ENCODE data around the gene NDUFAF2.

The NDUFAF2 gene

DNA sequence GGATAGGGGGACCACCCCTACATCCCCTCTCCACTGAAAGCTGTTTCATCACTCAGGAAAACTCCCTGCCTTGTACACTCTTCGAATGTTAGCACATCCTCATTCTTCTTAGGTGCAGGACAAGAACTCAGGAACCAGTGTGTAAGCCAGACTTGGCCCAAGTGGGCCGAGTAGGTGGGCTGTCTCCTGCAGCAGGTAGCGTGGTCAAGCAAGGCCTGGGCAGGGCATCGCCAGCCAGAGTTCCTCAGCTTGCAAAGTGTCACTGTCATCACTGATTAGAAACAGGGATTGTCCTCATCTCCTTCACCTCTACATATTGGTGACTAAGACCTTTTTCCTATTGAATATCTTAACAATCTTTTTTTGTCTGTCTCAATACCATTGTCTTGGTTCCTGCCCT, 194.9 kb downstream of the NDUFAF2 start:
- POLR2A ChIA-PET, result interaction anchor here (0.6 kb wide), 1 partner anchor 25 kb away, joined by 3 read pairs; no protein-coding TSS in a partner anchor
- no peak for DNase-seq (ENCODE audit: low read depth, low spot score)
- TF ChIP-seq, protein P1, sequence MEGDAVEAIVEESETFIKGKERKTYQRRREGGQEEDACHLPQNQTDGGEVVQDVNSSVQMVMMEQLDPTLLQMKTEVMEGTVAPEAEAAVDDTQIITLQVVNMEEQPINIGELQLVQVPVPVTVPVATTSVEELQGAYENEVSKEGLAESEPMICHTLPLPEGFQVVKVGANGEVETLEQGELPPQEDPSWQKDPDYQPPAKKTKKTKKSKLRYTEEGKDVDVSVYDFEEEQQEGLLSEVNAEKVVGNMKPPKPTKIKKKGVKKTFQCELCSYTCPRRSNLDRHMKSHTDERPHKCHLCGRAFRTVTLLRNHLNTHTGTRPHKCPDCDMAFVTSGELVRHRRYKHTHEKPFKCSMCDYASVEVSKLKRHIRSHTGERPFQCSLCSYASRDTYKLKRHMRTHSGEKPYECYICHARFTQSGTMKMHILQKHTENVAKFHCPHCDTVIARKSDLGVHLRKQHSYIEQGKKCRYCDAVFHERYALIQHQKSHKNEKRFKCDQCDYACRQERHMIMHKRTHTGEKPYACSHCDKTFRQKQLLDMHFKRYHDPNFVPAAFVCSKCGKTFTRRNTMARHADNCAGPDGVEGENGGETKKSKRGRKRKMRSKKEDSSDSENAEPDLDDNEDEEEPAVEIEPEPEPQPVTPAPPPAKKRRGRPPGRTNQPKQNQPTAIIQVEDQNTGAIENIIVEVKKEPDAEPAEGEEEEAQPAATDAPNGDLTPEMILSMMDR (IDR thresholded peaks at IDR 0.05; ENCODE audit: insufficient read depth, low read length, missing control alignments), result no peak
- CTCF ChIA-PET, result interaction anchor here (0.8 to 1.4 kb wide), 3 partner anchors 14 to 20 kb away, joined by 3 to 4 read pairs (median 4); no protein-coding TSS in a partner anchor
- no peak overlapping the region for H3K4me3 ChIP-seq (ENCODE audit: low read depth, low read length)

DNA sequence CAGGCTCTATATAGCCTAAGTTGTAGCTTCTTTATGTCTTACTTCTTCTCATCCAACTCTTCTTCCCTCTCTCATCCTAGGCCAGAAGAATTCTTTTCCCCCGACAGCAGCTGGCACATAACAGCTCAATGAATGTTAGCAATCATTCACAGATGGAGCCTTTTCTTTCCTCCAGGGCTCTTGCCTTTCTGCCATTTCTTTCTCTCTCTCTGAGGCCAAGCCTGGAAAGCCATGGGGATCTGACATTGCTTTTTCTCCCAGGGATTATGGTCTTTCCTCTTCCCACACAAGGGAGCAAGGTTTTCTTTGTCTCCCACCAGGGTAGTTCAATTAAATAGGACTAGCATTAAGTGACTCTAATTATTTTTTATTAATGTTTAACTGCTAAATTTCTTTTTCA, 196.8 kb downstream of the NDUFAF2 start:
- ChIA-PET POLR2A (no interaction called here), CTCF (interaction anchor here (0.7 to 1.4 kb wide), 2 partner anchors 9 to 322 kb away, joined by 3 read pairs; no protein-coding TSS in a partner anchor)
- no peak for DNase-seq (ENCODE audit: low read depth, low spot score)
- TF ChIP-seq, protein P1 (IDR thresholded peaks at IDR 0.05; ENCODE audit: insufficient read depth, low read length, missing control alignments), result no peak
- no peak overlapping the region for H3K4me3 ChIP-seq (ENCODE audit: low read depth, low read length)

DNA sequence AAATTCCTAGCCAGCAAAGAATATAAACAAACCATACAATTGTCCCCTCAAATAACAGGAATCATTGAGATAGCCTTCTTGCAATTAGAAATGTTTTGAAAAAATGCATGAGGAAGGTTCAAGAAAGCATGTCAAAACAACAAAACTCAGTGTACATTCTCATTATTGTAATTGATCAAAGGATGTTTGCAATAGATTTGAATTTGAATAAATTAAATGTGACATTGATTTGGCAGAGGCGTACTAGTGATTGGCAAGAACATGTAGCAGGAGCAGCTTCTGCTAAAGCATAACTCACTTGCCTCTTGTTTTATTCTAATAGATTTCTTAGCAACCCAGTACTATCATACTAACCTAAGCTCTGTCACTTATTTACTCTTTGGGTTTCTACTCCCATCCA, 197.4 kb downstream of the NDUFAF2 start:
- TF ChIP-seq, protein P1 (IDR thresholded peaks at IDR 0.05; ENCODE audit: insufficient read depth, low read length, missing control alignments), result no peak
- ChIA-PET POLR2A (no interaction called here), CTCF (interaction anchor here (0.7 to 2.7 kb wide), 3 partner anchors 9 to 321 kb away, joined by 3 to 6 read pairs (median 3); no protein-coding TSS in a partner anchor)

DNA sequence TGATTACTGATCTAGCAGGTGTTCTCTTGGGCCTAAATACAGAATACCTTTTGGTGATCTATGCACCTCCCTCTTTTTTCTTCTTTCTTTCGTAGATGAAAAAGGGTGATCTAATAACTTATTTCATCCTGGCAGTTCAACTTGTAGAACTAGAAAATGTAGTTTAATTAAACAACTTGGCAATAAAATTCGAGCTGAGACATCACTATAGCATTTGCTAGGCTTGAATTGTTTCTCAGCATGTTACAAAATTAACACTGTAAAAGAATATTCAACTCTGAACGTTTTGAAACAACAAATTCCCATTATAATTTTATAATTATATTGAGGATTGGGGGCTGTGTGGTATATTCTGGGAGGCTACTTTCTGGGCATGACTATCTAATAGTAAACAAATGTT, 197.8 kb downstream of the NDUFAF2 start:
- CTCF ChIA-PET, result interaction anchor here (1.4 to 2.7 kb wide), 2 partner anchors 8 to 11 kb away, joined by 3 to 6 read pairs; no protein-coding TSS in a partner anchor
- POLR2A ChIA-PET, result no interaction called here
- no peak overlapping the region for H3K4me3 ChIP-seq (ENCODE audit: low read depth, low read length)
- DNase-seq (ENCODE audit: low read depth, low spot score), result no peak
- TF ChIP-seq, protein P1 (IDR thresholded peaks at IDR 0.05; ENCODE audit: insufficient read depth, low read length, missing control alignments), result no peak

More for the DNA sequence above, 197.4 kb downstream of the NDUFAF2 start:
- H3K4me3 ChIP-seq (ENCODE audit: low read depth, low read length), result no peak overlapping the region
- no peak for DNase-seq (ENCODE audit: low read depth, low spot score)

DNA sequence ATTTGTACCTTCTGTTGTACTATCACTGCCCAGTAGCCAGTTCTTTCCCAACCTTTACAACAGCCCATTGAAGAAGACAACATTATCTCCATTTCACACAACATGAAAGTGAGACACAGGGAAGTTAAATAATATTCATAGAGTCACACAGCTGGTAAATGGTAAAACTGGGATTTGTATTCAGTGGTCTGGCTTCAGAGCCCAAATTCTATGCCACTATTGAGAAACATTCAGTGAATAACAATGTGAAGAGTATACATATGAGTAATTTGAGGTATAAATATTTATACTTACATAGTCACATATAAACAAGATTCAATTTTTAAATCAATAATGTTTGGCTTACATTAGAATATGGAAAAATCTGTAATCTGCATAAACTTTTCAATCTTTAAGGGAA, 203.5 kb downstream of the NDUFAF2 start:
- no peak overlapping the region for H3K4me3 ChIP-seq (ENCODE audit: low read depth, low read length)
- no peak for DNase-seq (ENCODE audit: low read depth, low spot score)
- POLR2A ChIA-PET, result no interaction called here
- CTCF ChIA-PET, result interaction anchor here (1.3 kb wide), 1 partner anchor 10 kb away, joined by 3 read pairs; no protein-coding TSS in a partner anchor
- TF ChIP-seq, protein P1 (IDR thresholded peaks at IDR 0.05; ENCODE audit: insufficient read depth, low read length, missing control alignments), result no peak

DNA sequence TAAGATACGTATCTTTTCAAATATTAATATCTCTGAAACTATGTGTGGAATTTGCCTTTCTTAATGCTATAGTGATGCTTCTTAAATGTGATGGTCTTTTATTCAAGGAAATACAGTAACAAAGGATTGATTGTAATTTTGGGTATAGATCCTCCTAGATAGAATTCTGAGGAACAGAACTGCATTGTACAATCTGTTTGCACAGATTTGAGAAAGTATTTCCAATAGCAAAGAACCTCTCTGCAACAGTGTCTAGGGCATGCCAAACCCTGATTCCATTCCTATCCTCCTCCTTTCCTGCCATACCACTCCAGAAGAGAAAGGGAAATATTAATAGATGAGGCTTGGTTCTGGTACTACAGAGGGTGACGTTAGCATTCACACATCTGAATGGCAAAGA, 206.9 kb downstream of the NDUFAF2 start:
- no peak for DNase-seq (ENCODE audit: low read depth, low spot score)
- POLR2A ChIA-PET, result no interaction called here
- TF ChIP-seq, protein P1 (IDR thresholded peaks at IDR 0.05; ENCODE audit: insufficient read depth, low read length, missing control alignments), result no peak
- H3K4me3 ChIP-seq (ENCODE audit: low read depth, low read length), result no peak overlapping the region
- CTCF ChIA-PET, result no interaction called here

Measured in AG04449 (cell line).